Measurements from ENCODE around the gene ZNF423.

DNA sequence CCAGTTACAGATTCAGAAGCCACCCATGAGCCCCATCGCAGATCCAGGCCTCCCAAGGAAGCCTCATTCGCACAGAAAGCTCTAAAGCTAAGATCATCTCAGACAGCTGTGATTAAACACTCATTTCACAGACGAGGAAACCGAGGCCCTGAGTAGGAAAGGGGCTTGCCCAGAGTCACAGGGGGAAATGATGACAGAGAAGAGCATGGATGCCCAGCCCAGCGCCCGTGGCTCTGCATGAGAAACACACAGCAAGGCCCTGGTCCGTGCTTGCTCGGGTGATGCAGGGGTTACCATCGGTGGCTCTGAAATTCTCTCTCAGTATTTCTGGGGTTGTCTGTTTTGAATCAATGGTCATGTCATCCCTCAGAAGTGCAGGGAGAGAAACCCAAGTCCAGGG, 372.7 kb downstream of the ZNF423 start:
- TF ChIP-seq CTCF (IDR thresholded peaks at IDR 0.05) (no peak), POLR2A (IDR thresholded peaks at IDR 0.05) (no peak)
